ENCODE data around the gene AGPAT2.

Gene AGPAT2

GRCh38 chr9:136661641-136662325, 25.5 kb downstream of the AGPAT2 start:
- DNase-seq (ENCODE audit: low read depth): no peak

GRCh38 chr9:136660971-136661550, 26.2 kb downstream of the AGPAT2 start:
- no peak for DNase-seq (ENCODE audit: low read depth)

GRCh38 chr9:136659861-136660784, 27.1 kb downstream of the AGPAT2 start:
- no peak for DNase-seq (ENCODE audit: low read depth)

- no peak for DNase-seq (ENCODE audit: low read depth)
Measured at GRCh38 chr9:136658849-136659535, 28.3 kb downstream of the AGPAT2 start.

GRCh38 chr9:136657974-136658848, 29.0 kb downstream of the AGPAT2 start:
- no peak for DNase-seq (ENCODE audit: low read depth)

GRCh38 chr9:136656795-136657611, 30.3 kb downstream of the AGPAT2 start:
- no peak for DNase-seq (ENCODE audit: low read depth)

GRCh38 chr9:136656183-136656738, 31.0 kb downstream of the AGPAT2 start:
- no peak for DNase-seq (ENCODE audit: low read depth)

GRCh38 chr9:136655536-136656182, 31.6 kb downstream of the AGPAT2 start:
- DNase-seq (ENCODE audit: low read depth): no peak

GRCh38 chr9:136654820-136655535, 32.3 kb downstream of the AGPAT2 start:
- DNase-seq (ENCODE audit: low read depth): no peak

- no peak for DNase-seq (ENCODE audit: low read depth)
Measured at GRCh38 chr9:136653323-136654079, 33.8 kb downstream of the AGPAT2 start.

GRCh38 chr9:136651860-136652259, 35.4 kb downstream of the AGPAT2 start:
- no peak for DNase-seq (ENCODE audit: low read depth)

- no peak for DNase-seq (ENCODE audit: low read depth)
Measured at GRCh38 chr9:136650648-136651047, 36.6 kb downstream of the AGPAT2 start.

GRCh38 chr9:136650021-136650420, 37.2 kb downstream of the AGPAT2 start:
- no peak for DNase-seq (ENCODE audit: low read depth)

GRCh38 chr9:136648751-136649150, 38.5 kb downstream of the AGPAT2 start:
- DNase-seq (ENCODE audit: low read depth): no peak

GRCh38 chr9:136646827-136647711, 40.2 kb downstream of the AGPAT2 start:
- no peak for DNase-seq (ENCODE audit: low read depth)

GRCh38 chr9:136645903-136646754, 41.1 kb downstream of the AGPAT2 start:
- no peak for DNase-seq (ENCODE audit: low read depth)

Data from activated T-helper 1 cell treated with Interleukin-2 at 50 U/mL for 16 hours (primary cell).